ENCODE results near the gene RNF222. TPM values are rescaled to one million over a fixed set of nuclear protein-coding genes. Genes with fewer than 3 reads are reported as not detected.

Gene RNF222
- total RNA-seq, 2 experiments from 2014 or later, result 0.24 to 0.29 TPM

- ATAC-seq, result no peak
- peaks cover 19% of the 10 kb centered on the region for H3K27me3 Mint-ChIP-seq (ENCODE audit: low read depth)
These were observed 4.8 kb downstream of the RNF222 start for GRCh38 chr17:8392674-8393469.

GRCh38 chr17:8392274-8392673, 5.4 kb downstream of the RNF222 start:
- no peaks in the 10 kb centered on the region for H3K36me3 Mint-ChIP-seq (ENCODE audit: low read depth)
- no peak for DNase-seq
- peaks cover 15% of the 10 kb centered on the region for H3K27me3 Mint-ChIP-seq (ENCODE audit: low read depth)
- ChIA-PET POLR2A (interaction anchor here (1.2 to 1.6 kb wide), 2 partner anchors 9 to 219 kb away, joined by 4 to 5 read pairs; no protein-coding TSS in a partner anchor), CTCF (interaction anchor here (3.3 kb wide), 2 partner anchors 9 to 15 kb away, joined by 12 to 21 read pairs; partner anchors contain the start of gene KRABD2)
- no peaks in the 10 kb centered on the region for H3K9me3 Mint-ChIP-seq (ENCODE audit: insufficient read depth)
- H3K27ac Mint-ChIP-seq, result no peak overlapping the region
- H3K4me1 Mint-ChIP-seq (ENCODE audit: low read depth), result peaks cover 29% of the 10 kb centered on the region
- no peak overlapping the region for H3K4me3 Mint-ChIP-seq
- no peak for ATAC-seq

More at GRCh38 chr17:8392674-8393469, 4.8 kb downstream of the RNF222 start:
- DNase-seq, result no peak
- H3K9me3 Mint-ChIP-seq (ENCODE audit: insufficient read depth), result no peaks in the 10 kb centered on the region
- no peak overlapping the region for H3K4me3 Mint-ChIP-seq
- peaks cover 25% of the 10 kb centered on the region for H3K4me1 Mint-ChIP-seq (ENCODE audit: low read depth)
- CTCF ChIA-PET, result interaction anchor here (3.3 kb wide), 2 partner anchors 9 to 16 kb away, joined by 12 to 21 read pairs; partner anchors contain the start of gene KRABD2
- no peaks in the 10 kb centered on the region for H3K36me3 Mint-ChIP-seq (ENCODE audit: low read depth)
- POLR2A ChIA-PET, result interaction anchor here (1.1 to 2.0 kb wide), 4 partner anchors 9 to 220 kb away, joined by 3 to 7 read pairs (median 4); partner anchors contain the start of genes KRABD2 and NDEL1
- H3K27ac Mint-ChIP-seq, result peak overlapping the region; percentile 96

GRCh38 chr17:8391711-8392110, 5.9 kb downstream of the RNF222 start:
- Mint-ChIP-seq H3K36me3 (ENCODE audit: low read depth) (peaks cover under 1% of the 10 kb centered on the region), H3K4me1 (ENCODE audit: low read depth) (peaks cover 32% of the 10 kb centered on the region), H3K27me3 (ENCODE audit: low read depth) (peaks cover 13% of the 10 kb centered on the region), H3K9me3 (ENCODE audit: insufficient read depth) (no peaks in the 10 kb centered on the region), H3K27ac (no peak overlapping the region), H3K4me3 (no peak overlapping the region)
- POLR2A ChIA-PET, result interaction anchor here (1.2 to 1.6 kb wide), 2 partner anchors 8 to 218 kb away, joined by 4 to 5 read pairs; no protein-coding TSS in a partner anchor
- CTCF ChIA-PET, result interaction anchor here (3.3 kb wide), 2 partner anchors 8 to 15 kb away, joined by 12 to 21 read pairs; partner anchors contain the start of gene KRABD2
- ATAC-seq, result no peak
- DNase-seq, result no peak

GRCh38 chr17:8387914-8388651, 9.5 kb downstream of the RNF222 start:
- ChIA-PET POLR2A (no interaction called here), CTCF (interaction anchor here (0.6 to 0.7 kb wide), 2 partner anchors 11 to 22 kb away, joined by 3 to 4 read pairs; no protein-coding TSS in a partner anchor)
- H3K27ac Mint-ChIP-seq, result no peak overlapping the region
- no peak overlapping the region for H3K4me3 Mint-ChIP-seq
- peaks cover 29% of the 10 kb centered on the region for H3K4me1 Mint-ChIP-seq (ENCODE audit: low read depth)
- H3K36me3 Mint-ChIP-seq (ENCODE audit: low read depth), result peaks cover 3% of the 10 kb centered on the region
- DNase-seq (peak; percentile 27), ATAC-seq (no peak)
- H3K9me3 Mint-ChIP-seq (ENCODE audit: insufficient read depth), result no peaks in the 10 kb centered on the region
- H3K27me3 Mint-ChIP-seq (ENCODE audit: low read depth), result no peaks in the 10 kb centered on the region

- H3K4me3 Mint-ChIP-seq, result no peak overlapping the region
- ChIA-PET POLR2A (no interaction called here), CTCF (interaction anchor here (0.9 to 2.1 kb wide), 2 partner anchors 10 to 358 kb away, joined by 3 to 11 read pairs; partner anchors contain the start of gene KRABD2)
- H3K27ac Mint-ChIP-seq, result no peak overlapping the region
- ATAC-seq (no peak), DNase-seq (no peak)
- H3K4me1 Mint-ChIP-seq (ENCODE audit: low read depth), result peaks cover 35% of the 10 kb centered on the region
- no peaks in the 10 kb centered on the region for H3K27me3 Mint-ChIP-seq (ENCODE audit: low read depth)
- H3K36me3 Mint-ChIP-seq (ENCODE audit: low read depth), result peaks cover 15% of the 10 kb centered on the region
- no peaks in the 10 kb centered on the region for H3K9me3 Mint-ChIP-seq (ENCODE audit: insufficient read depth)
These were observed 10.8 kb downstream of the RNF222 start for GRCh38 chr17:8386841-8387240.

- no peak for ATAC-seq
- DNase-seq, result no peak
- CTCF ChIA-PET, result no interaction called here
- Mint-ChIP-seq H3K27ac (peak overlapping the region; percentile 96), H3K4me3 (peak overlapping the region; percentile 99), H3K4me1 (ENCODE audit: low read depth) (peaks cover 52% of the 10 kb centered on the region), H3K9me3 (ENCODE audit: insufficient read depth) (no peaks in the 10 kb centered on the region), H3K27me3 (ENCODE audit: low read depth) (no peaks in the 10 kb centered on the region), H3K36me3 (ENCODE audit: low read depth) (peaks cover 33% of the 10 kb centered on the region)
- POLR2A ChIA-PET, result interaction anchor here (1.7 kb wide), 1 partner anchor 361 kb away, joined by 4 read pairs; no protein-coding TSS in a partner anchor
These were observed 12.7 kb downstream of the RNF222 start for GRCh38 chr17:8384801-8385378.

- H3K4me3 Mint-ChIP-seq, result peak within 1 kb of the TSS; percentile 99
- H3K27me3 Mint-ChIP-seq (ENCODE audit: low read depth), result no peaks in the 10 kb centered on the region
- peak; percentile 96 for ATAC-seq
- ChIA-PET CTCF (interaction anchor here (0.6 to 1.5 kb wide), 26 partner anchors 10 to 1931 kb away, joined by 3 to 21 read pairs (median 4); partner anchors contain the start of genes NDEL1, PFAS, RANGRF and SLC25A35), POLR2A (interaction anchor here (0.6 to 1.5 kb wide), 11 partner anchors 8 to 363 kb away, joined by 3 to 6 read pairs (median 4); partner anchors contain the start of genes CTC1 and NDEL1)
- peaks cover 49% of the 10 kb centered on the region for H3K36me3 Mint-ChIP-seq (ENCODE audit: low read depth)
- peak within 1 kb of the TSS; percentile 96 for H3K27ac Mint-ChIP-seq
- peaks cover 65% of the 10 kb centered on the region for H3K4me1 Mint-ChIP-seq (ENCODE audit: low read depth)
- peak; percentile 98 for DNase-seq
- H3K9me3 Mint-ChIP-seq (ENCODE audit: insufficient read depth), result no peaks in the 10 kb centered on the region
These were observed 14.3 kb downstream of the RNF222 start, which contains the start of gene RPL26 for GRCh38 chr17:8383143-8383822. Gene RPL26, minus strand, starts transcription at chr17:8383193. Its CDS starts 883 bp downstream, at chr17:8382310.

GRCh38 chr17:8382880-8383142, 14.8 kb downstream of the RNF222 start:
- POLR2A ChIA-PET, result interaction anchor here (0.7 to 1.6 kb wide), 5 partner anchors 12 to 263 kb away, joined by 3 to 6 read pairs (median 5); partner anchors contain the start of genes NDEL1 and SLC25A35
- Mint-ChIP-seq H3K4me3 (peak overlapping the region; percentile 99), H3K36me3 (ENCODE audit: low read depth) (peaks cover 54% of the 10 kb centered on the region), H3K4me1 (ENCODE audit: low read depth) (peaks cover 66% of the 10 kb centered on the region), H3K27ac (peak overlapping the region; percentile 96), H3K27me3 (ENCODE audit: low read depth) (no peaks in the 10 kb centered on the region), H3K9me3 (ENCODE audit: insufficient read depth) (no peaks in the 10 kb centered on the region)
- no peak for ATAC-seq
- CTCF ChIA-PET, result interaction anchor here (0.6 to 2.6 kb wide), 7 partner anchors 28 to 403 kb away, joined by 3 to 11 read pairs (median 5); partner anchors contain the start of genes NDEL1 and PFAS
- DNase-seq, result no peak

GRCh38 chr17:8382052-8382879, 15.4 kb downstream of the RNF222 start:
- Mint-ChIP-seq H3K4me3 (peak overlapping the region; percentile 99), H3K4me1 (ENCODE audit: low read depth) (peaks cover 66% of the 10 kb centered on the region), H3K27me3 (ENCODE audit: low read depth) (no peaks in the 10 kb centered on the region), H3K36me3 (ENCODE audit: low read depth) (peaks cover 59% of the 10 kb centered on the region), H3K9me3 (ENCODE audit: insufficient read depth) (no peaks in the 10 kb centered on the region), H3K27ac (peak overlapping the region; percentile 96)
- ATAC-seq (no peak), DNase-seq (no peak)
- CTCF ChIA-PET, result interaction anchor here (0.6 to 2.6 kb wide), 8 partner anchors 12 to 403 kb away, joined by 3 to 11 read pairs (median 5); partner anchors contain the start of genes NDEL1 and PFAS
- POLR2A ChIA-PET, result interaction anchor here (0.7 to 1.6 kb wide), 5 partner anchors 13 to 262 kb away, joined by 3 to 6 read pairs (median 5); partner anchors contain the start of genes NDEL1 and SLC25A35

GRCh38 chr17:8380049-8380448, 17.6 kb downstream of the RNF222 start:
- Mint-ChIP-seq H3K9me3 (ENCODE audit: insufficient read depth) (no peaks in the 10 kb centered on the region), H3K4me1 (ENCODE audit: low read depth) (peaks cover 73% of the 10 kb centered on the region), H3K4me3 (peak overlapping the region; percentile 99), H3K27me3 (ENCODE audit: low read depth) (no peaks in the 10 kb centered on the region), H3K27ac (no peak overlapping the region), H3K36me3 (ENCODE audit: low read depth) (peaks cover 71% of the 10 kb centered on the region)
- ChIA-PET CTCF (interaction anchor here (2.6 kb wide), 1 partner anchor 366 kb away, joined by 11 read pairs; no protein-coding TSS in a partner anchor), POLR2A (no interaction called here)
- DNase-seq (no peak), ATAC-seq (no peak)
